Measurements from ENCODE around the gene PTPRM. TPM values are rescaled to one million over a fixed set of nuclear protein-coding genes. Genes with fewer than 3 reads are reported as not detected.

PTPRM gene
- total RNA-seq, 4 donors from 2014 or later = 22.5 to 92.5 (median 39.2) TPM

GRCh38 chr18:7746106-7746505 lies 179.0 kb downstream of the PTPRM start:
- H3K27me3 ChIP-seq = no peaks in the 10 kb centered on the region
- peaks cover 0 to 14% (median under 1%) of the 10 kb centered on the region in 4 donors for H3K4me1 ChIP-seq
- intact Hi-C loops (cut with DNase I; ENCODE audit: low total_unique reads) = no loop called here
- no peak overlapping the region for H3K27ac ChIP-seq
- in situ Hi-C loops (cut with MboI; ENCODE audit: low pct_ligation_motif_present in 1 of 4, low pct_unique_long_range_greater_than_20kb in 1 of 4, low sequenced_read_pairs in 3 of 4) = no loop called here
- no peak for TF ChIP-seq EP300 (IDR thresholded peaks at IDR 0.05; ENCODE audit: low read depth)
- TF ChIP-seq POLR2A (IDR thresholded peaks at IDR 0.05) = no peak
- no peak for TF ChIP-seq POLR2AphosphoS5 (IDR thresholded peaks at IDR 0.05)
- TF ChIP-seq, protein P1, sequence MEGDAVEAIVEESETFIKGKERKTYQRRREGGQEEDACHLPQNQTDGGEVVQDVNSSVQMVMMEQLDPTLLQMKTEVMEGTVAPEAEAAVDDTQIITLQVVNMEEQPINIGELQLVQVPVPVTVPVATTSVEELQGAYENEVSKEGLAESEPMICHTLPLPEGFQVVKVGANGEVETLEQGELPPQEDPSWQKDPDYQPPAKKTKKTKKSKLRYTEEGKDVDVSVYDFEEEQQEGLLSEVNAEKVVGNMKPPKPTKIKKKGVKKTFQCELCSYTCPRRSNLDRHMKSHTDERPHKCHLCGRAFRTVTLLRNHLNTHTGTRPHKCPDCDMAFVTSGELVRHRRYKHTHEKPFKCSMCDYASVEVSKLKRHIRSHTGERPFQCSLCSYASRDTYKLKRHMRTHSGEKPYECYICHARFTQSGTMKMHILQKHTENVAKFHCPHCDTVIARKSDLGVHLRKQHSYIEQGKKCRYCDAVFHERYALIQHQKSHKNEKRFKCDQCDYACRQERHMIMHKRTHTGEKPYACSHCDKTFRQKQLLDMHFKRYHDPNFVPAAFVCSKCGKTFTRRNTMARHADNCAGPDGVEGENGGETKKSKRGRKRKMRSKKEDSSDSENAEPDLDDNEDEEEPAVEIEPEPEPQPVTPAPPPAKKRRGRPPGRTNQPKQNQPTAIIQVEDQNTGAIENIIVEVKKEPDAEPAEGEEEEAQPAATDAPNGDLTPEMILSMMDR (IDR thresholded peaks at IDR 0.05) = no peak
- no peaks in the 10 kb centered on the region for H3K36me3 ChIP-seq
- 91 to 94% methylated on average over 3 of the region's 3 CpGs for WGBS, 2 donors (ENCODE audit: low coverage in 1 of 2)
- no peaks in the 10 kb centered on the region for H3K9me3 ChIP-seq
- no peak for DNase-seq
- no peak overlapping the region for H3K4me3 ChIP-seq

- H3K27me3 ChIP-seq = no peaks in the 10 kb centered on the region
- DNase-seq = no peak
- H3K27ac ChIP-seq = no peak overlapping the region
- in situ Hi-C loops (cut with MboI; ENCODE audit: low pct_ligation_motif_present in 1 of 4, low pct_unique_long_range_greater_than_20kb in 1 of 4, low sequenced_read_pairs in 3 of 4) (no loop called here), intact Hi-C loops (cut with DNase I; ENCODE audit: low total_unique reads) (no loop called here)
- H3K4me3 ChIP-seq = no peak overlapping the region
- H3K36me3 ChIP-seq = no peaks in the 10 kb centered on the region
- H3K9me3 ChIP-seq = no peaks in the 10 kb centered on the region
- TF ChIP-seq POLR2AphosphoS5 (IDR thresholded peaks at IDR 0.05) (no peak), POLR2A (IDR thresholded peaks at IDR 0.05) (no peak), EP300 (IDR thresholded peaks at IDR 0.05; ENCODE audit: low read depth) (no peak)
- TF ChIP-seq, protein P1 (IDR thresholded peaks at IDR 0.05) = no peak
- 46% methylated on average over 4 of the region's 4 CpGs; no CpG with 5 or more reads in 1 of the 2 donors for WGBS, 2 donors (ENCODE audit: low coverage in 1 of 2)
- H3K4me1 ChIP-seq = peaks cover 0 to 14% (median 0%) of the 10 kb centered on the region in 4 donors
Observed at GRCh38 chr18:7748251-7749007, 181.3 kb downstream of the PTPRM start.

DNA sequence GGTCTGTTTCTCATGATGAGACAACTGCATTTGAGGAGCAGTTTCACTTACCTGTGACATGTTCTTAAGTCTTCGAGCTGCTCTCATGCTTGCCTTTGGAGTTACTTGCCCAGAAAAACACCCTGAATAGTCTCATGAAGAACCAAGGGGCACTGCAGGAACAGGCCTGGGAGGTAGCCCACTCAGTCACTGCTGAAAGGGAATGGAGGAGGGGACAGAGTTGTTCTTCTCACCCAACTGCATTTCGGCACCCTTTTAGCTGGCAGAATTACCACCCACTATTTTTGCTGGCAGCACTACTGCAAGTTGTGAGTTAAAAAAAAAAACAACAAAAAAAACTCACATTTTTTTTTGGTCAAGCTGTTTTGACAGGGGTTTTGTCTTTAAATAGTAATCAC lies 181.9 kb downstream of the PTPRM start:
- intact Hi-C loops (cut with DNase I; ENCODE audit: low total_unique reads) = no loop called here
- no peaks in the 10 kb centered on the region for H3K9me3 ChIP-seq

DNA sequence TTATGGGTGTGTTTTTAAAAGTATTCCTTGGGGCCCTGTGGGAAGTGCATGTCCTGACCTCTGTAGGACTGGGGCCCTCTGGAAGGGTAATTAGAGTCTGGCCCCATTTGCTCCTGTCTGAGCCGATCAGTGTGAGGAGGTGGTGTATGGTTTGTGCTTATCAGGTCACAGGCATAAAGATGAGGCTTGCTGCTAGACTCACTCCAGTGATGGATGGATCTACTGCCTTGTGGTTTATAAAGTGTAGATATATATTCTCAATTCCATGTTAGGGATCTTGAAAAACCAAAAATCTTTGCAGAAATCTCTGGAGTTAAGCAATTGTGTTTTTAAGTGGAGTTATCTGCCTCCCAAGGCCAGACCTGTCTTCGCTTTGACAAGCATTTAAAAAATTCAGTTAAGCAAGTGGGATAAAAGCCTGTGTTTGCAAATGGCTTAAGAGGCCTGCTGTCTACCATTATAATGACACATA lies 182.4 kb downstream of the PTPRM start:
- intact Hi-C loops (cut with DNase I; ENCODE audit: low total_unique reads) (no loop called here), in situ Hi-C loops (cut with MboI; ENCODE audit: low pct_ligation_motif_present in 1 of 4, low pct_unique_long_range_greater_than_20kb in 1 of 4, low sequenced_read_pairs in 3 of 4) (no loop called here)
- no peak for DNase-seq
- Histone ChIP-seq H3K27ac (no peak overlapping the region), H3K36me3 (no peaks in the 10 kb centered on the region), H3K4me1 (peaks cover 0 to 15% (median 0%) of the 10 kb centered on the region in 4 donors), H3K4me3 (no peak overlapping the region), H3K9me3 (no peaks in the 10 kb centered on the region), H3K27me3 (no peaks in the 10 kb centered on the region)
- WGBS, 2 donors (ENCODE audit: low coverage in 1 of 2) = 36 to 62% methylated on average over 1 to 2 of the region's 2 CpGs
- TF ChIP-seq POLR2AphosphoS5 (IDR thresholded peaks at IDR 0.05) = no peak
- TF ChIP-seq EP300 (IDR thresholded peaks at IDR 0.05; ENCODE audit: low read depth) = no peak
- TF ChIP-seq, protein P1 (IDR thresholded peaks at IDR 0.05) = no peak
- TF ChIP-seq POLR2A (IDR thresholded peaks at IDR 0.05) = no peak

More for the DNA sequence above, 181.9 kb downstream of the PTPRM start:
- Histone ChIP-seq H3K4me3 (no peak overlapping the region), H3K4me1 (peaks cover 0 to 14% (median 0%) of the 10 kb centered on the region in 4 donors), H3K36me3 (no peaks in the 10 kb centered on the region), H3K27ac (no peak overlapping the region), H3K27me3 (no peaks in the 10 kb centered on the region)
- in situ Hi-C loops (cut with MboI; ENCODE audit: low pct_ligation_motif_present in 1 of 4, low pct_unique_long_range_greater_than_20kb in 1 of 4, low sequenced_read_pairs in 3 of 4) = no loop called here
- TF ChIP-seq EP300 (IDR thresholded peaks at IDR 0.05; ENCODE audit: low read depth) (no peak), POLR2A (IDR thresholded peaks at IDR 0.05) (no peak), POLR2AphosphoS5 (IDR thresholded peaks at IDR 0.05) (no peak)
- no peak for DNase-seq
- 64% methylated on average over 2 of the region's 2 CpGs; no CpG with 5 or more reads in 1 of the 2 donors for WGBS, 2 donors (ENCODE audit: low coverage in 1 of 2)
